ENCODE data around the gene ZKSCAN1.
A peak's percentile ranks its signal among the peaks of the same experiment; 100 is the strongest.

The ZKSCAN1 gene

DNA sequence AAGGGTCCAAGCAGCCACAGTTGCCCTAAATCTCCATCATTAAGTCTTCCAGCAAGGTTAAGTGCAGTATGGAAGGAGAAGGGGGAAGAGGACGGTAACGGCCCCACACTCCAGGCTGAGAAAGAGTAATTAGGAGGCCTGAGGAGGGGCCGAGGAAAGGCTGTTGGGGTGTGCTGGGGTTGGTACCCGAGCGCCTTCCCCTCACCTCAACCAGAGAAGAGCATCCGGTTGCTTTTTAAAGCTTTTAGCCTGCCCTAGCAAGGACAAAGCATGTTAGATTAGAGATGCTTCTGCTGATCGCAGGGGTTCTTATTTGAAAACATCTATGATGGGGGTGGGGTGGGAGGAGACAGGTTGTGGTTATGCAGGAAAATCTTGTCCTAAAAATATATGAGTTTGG is 25.2 kb downstream of the ZKSCAN1 start:
- no peak for DNase-seq

DNA sequence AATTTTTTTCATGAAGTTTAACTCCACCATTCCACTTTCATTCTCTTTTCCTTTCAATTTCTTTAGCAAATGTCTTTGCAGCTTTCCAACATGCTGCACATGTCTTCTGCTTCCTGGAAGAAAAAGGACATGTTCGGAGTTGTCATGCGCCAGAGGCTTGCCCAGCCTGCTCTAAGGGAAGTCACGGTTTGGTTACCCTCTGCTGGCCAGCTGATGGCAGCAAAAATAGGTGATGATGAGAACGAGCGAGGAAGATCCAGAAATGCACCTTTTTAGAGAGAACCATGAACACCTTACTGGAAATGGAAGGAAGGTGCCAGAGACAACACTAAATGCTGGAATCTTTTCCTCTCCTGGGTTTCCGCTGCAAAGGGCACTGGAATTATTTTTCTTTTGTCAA is 29.3 kb downstream of the ZKSCAN1 start:
- DNase-seq: no peak

DNA sequence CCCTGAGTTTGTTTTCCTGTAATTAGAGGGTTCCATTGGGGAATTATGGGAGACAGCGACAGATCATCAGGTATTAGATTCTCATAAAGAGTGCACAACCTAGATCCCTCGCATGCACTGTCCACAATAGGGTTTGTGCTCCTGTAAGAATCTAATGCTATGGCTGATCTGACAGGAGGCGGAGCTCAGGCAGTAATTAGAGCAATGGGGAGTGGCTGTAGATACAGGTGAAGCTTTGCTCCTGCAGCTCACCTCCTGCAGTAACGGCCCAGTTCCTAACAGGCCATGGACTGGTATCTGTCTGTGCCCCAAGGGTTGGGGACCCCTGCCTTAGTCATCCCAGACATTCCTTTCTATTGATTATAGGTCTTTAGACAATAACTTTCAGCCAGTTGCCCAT is 33.3 kb downstream of the ZKSCAN1 start:
- DNase-seq: no peak

- DNase-seq: peak; percentile 80 to 85
Measured at GRCh38 chr7:100049441-100050291, 34.3 kb downstream of the ZKSCAN1 start, which contains the start of gene ZSCAN21. Gene ZSCAN21, plus strand, starts transcription at chr7:100049774. Its CDS starts 7,233 bp downstream, at chr7:100057007.

GRCh38 chr7:100051611-100052010 is 36.2 kb downstream of the ZKSCAN1 start:
- DNase-seq: no peak

- DNase-seq: peak; percentile 4 to 58
Measured at GRCh38 chr7:100053215-100053614, 37.8 kb downstream of the ZKSCAN1 start.

- no peak for DNase-seq
Measured at GRCh38 chr7:100057006-100057405, 41.6 kb downstream of the ZKSCAN1 start.

DNA sequence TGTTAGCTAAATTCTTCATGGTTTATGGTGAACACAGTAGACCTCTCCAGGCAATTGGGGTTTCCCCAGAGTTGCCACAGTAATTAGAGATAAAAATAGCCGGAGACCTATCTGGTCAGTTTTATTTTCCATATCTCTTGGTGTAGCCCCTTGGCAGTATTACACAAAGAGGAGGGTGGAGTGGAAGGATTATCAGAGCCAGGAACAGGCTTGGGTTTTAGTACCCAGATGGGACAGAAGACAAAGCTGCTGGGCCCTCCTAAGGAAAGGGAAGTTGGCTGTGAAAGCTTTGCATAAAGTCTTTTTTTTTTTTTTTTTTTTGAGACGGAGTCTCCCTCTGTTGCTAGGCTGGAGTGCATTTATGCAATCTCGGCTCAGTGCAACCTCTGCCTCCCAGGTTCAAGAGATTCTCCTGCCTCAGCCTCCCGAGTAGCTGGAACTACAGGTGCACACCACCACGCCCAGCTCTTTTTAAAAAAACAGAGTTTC is 43.9 kb downstream of the ZKSCAN1 start:
- no peak for DNase-seq

- DNase-seq: no peak
Measured at GRCh38 chr7:100061518-100062193, 46.3 kb downstream of the ZKSCAN1 start.

DNA sequence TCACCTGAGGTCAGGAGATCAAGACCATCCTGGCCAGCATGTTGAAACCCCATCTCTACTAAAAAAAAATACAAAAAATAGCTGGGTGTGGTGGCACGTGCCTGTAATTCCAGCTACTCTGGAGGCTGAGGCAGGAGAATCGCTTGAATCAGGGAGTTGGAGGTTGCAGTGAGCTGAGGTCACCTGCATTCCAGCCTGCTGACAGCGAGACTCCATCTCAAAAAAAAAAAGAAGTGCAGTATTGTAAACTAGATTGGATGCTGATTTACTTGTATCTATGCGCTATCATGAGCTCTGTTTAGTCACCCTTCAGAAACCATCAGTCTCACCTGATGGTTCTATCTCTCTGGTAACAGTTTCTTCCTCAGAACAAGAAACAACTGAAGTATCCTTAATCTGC is 48.0 kb downstream of the ZKSCAN1 start:
- DNase-seq: no peak

GRCh38 chr7:100064162-100064561 is 48.8 kb downstream of the ZKSCAN1 start:
- DNase-seq: no peak

DNA sequence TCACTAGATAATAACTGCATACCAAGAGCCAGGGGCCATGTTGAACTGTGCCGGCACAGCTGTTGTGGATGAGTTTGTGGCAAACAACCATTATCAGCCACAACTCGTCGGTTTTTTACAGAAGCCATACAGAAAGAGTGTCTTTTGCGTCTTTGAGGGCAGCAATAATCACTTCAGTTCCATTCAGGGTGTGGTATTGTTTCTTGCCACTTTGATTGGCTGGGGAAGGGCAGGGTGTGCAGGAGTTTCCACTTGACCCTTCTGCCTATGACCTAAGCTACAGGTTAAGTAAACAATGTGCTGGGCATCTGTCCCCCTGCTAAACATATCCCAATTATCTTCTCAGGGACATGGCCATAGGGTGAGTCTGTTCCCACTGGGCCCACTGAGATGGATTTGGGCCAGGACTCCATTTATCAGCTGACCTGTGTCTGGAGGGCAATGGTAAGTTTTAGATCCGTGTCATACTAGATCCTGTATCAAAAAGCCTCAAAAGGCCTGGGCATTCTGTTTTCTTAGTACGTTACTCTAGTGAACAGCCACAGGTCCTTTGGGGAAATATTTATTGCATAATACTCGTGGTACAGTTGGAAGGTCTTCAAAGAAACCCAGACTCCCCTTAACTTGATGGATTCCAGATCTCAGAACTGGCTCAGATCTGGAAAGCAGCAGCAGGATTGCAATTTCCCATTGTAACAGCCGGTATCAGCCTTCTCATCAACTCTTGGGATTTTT is 50.2 kb downstream of the ZKSCAN1 start:
- no peak for DNase-seq

GRCh38 chr7:100066953-100067352 is 51.6 kb downstream of the ZKSCAN1 start:
- no peak for DNase-seq

DNA sequence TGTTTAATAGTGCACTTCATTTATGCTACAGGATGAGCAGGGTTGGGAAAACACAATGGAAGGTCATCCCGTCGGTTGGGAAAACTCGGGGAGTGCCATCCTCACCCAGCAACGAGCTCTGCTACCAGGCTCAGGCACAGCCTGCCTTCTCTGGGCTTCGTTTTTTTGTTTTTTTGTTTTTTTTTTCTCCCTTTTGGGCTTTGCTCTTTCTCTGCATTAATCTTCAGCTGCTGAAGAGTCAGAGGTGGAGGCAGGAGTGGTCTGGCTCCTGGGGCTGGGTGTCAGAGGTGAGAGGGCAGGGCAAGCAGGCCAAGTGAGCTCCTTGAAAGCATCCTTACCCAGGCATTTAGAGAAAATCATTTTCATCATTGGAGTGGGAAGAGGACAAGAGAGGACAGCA is 54.6 kb downstream of the ZKSCAN1 start:
- DNase-seq: no peak

- DNase-seq: no peak
Measured at GRCh38 chr7:100071018-100071723, 55.8 kb downstream of the ZKSCAN1 start.

DNA sequence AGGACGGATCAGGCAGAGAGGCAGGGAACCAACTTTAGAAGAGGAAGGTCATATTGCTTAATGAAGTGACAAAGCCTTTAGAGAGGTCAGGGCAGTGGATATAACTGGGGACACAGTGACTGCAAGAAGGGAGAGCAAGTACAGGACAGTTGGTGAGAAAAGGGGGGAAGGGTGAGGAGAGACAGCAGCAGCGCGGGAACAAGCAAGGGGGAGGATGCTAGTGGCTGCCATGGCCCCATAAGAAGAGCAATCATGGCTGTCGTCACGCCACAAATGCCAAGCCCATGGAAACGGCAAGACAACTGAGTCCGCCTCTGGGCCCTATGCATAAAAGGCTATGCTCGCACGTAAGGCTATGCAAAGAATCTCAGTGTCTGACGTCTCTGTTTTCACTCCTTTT is 57.1 kb downstream of the ZKSCAN1 start:
- DNase-seq: no peak

- DNase-seq: no peak
Measured at GRCh38 chr7:100074841-100075240, 59.4 kb downstream of the ZKSCAN1 start.

DNA sequence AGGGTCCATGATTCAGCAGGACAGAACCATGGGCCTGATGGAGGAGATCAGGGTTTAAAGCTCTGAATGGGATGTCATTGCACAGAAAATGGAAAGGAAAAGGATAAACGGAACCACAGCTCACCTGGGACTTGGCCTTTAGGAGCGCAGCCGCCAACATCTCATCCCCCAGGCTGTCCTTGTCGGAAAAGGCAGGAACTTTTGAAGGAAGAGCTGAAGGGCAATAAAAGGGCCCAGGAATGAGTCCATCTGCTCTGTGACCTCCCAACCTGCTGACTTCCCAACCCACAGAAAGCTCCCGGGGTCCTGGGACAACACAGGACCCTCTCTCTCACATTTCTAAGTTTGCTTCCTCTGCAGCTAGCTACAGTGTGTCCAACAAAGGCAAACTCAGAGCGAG is 60.0 kb downstream of the ZKSCAN1 start:
- DNase-seq: no peak

DNA sequence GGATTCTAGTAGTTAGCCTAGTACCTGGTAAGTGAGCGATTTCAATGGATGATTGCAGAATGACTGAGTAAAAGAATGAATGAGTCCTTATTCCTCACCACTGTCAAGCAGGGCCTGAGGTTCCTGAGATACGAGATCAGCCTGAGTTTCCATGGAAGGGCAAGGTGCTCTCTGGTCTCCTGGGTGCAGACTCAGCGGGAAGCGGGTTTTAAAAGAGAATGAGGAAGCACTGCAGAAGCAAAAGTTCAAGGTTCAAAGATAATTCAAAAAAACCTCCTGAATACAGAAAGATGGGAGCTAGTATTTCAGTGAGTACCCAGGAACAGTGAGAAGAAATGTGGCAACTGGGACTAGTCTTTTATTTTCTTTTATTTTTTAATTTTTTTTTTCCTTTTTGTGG is 61.8 kb downstream of the ZKSCAN1 start:
- no peak for DNase-seq

GRCh38 chr7:100079024-100079560 is 63.7 kb downstream of the ZKSCAN1 start:
- no peak for DNase-seq

DNA sequence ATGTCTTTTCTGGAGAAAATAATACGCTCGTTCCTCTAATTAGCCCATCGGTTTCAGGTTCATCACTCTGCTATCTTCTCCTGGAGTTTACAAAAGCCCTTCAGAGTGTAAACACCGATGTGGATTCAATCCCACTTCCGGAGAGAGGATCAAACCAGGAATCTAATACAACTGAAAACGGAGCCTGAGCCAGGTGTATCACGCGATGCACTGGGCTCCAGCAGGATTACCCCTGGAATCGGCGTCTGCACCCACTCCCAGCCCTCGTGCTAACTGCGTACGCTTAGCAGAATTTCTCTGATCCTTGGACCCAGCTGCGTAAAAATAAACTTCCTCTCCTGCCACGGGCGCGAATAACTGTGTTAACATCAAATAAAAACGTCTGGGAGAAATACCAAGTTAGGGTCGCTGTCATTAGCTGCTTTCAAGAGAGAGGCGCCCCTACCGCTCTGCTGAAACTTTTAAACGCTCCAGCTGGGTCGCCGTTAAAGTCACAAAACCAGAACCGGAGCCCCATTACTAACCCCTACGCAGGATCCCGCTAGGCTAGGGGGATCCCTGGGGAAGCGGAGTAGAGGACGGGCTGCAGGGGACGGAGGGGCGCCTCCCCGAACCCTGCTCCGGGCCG is 65.6 kb downstream of the ZKSCAN1 start:
- DNase-seq: peak in 1 of 2 donors; percentile 3

- DNase-seq: peak; percentile 98 to 99
Measured at GRCh38 chr7:100081535-100082102, 66.2 kb downstream of the ZKSCAN1 start, which contains the start of gene ZNF3. Gene ZNF3, minus strand, starts transcription at chr7:100081723. Its CDS starts 4,366 bp downstream, at chr7:100077357.
